Activated naive CD4-positive, alpha-beta T cell treated with anti-CD3 and anti-CD28 coated beads, Interleukin-2, amount 10 ng/mL, durations not matched to agents 7 days and 5 days (primary cell): Measurements from ENCODE around the gene STXBP4.
"Not testable (repeated sequence)": the region's sequence is repeated elsewhere in the genome, so short reads cannot be mapped to it uniquely, and the experiment has no call there.

Experiments
- CTCF ChIA-PET: fragments of 350-600 bp; sonication (Branson Sonifier 250); formaldehyde crosslinking; loops from one replicate; lab custom pipeline; 2021; ENCODE audit warnings: antibody characterized with exemption; lab: Charles Lee
- DNase-seq: peaks from one replicate; pipeline ENCODE4 v3.0.0-alpha.2; 2020
- H3K27ac Mint-ChIP-seq: one replicate; pipeline ENCODE4 v1.8.0; 2021; ENCODE audit warnings: mild to moderate bottlenecking, moderate library complexity, mixed read lengths
- H3K27me3 Mint-ChIP-seq: one replicate; pipeline ENCODE4 v1.8.0; 2021; ENCODE audit warnings: mild to moderate bottlenecking, mixed read lengths
- H3K36me3 Mint-ChIP-seq: one replicate; pipeline ENCODE4 v1.8.0; 2021; ENCODE audit warnings: mixed read lengths
- H3K4me1 Mint-ChIP-seq: one replicate; pipeline ENCODE4 v1.8.0; 2021; ENCODE audit warnings: mixed read lengths
- H3K4me3 Mint-ChIP-seq: one replicate; pipeline ENCODE4 v1.8.0; 2021; ENCODE audit warnings: mild to moderate bottlenecking, moderate library complexity, mixed read lengths
- H3K9me3 Mint-ChIP-seq: one replicate; pipeline ENCODE4 v1.8.0; 2021; ENCODE audit warnings: mixed read lengths

The STXBP4 gene

DNA sequence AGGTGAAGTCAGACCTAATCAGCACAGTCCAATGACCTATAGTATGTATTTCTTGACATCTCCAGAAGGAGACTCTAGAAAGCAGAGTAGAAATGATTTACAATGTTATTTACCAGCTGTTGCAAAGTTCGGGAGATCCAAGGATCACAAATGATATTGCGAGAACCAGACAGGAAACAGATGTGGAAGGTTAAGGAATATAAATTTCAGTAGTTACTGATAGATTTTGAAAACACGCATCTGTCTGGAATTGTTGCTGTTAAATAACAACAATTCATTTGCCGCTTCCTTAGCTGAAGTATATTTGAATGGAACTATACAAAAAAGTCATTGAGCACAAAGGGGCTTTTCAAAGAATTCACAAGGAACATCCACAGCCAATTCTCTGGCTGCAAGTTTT, 72.0 kb downstream of the STXBP4 start:
- no peaks in the 10 kb centered on the region for H3K27me3 Mint-ChIP-seq
- CTCF ChIA-PET, result interaction anchor here (1.3 to 1.7 kb wide), 2 partner anchors 13 to 474 kb away, joined by 3 to 4 read pairs; no protein-coding TSS in a partner anchor

DNA sequence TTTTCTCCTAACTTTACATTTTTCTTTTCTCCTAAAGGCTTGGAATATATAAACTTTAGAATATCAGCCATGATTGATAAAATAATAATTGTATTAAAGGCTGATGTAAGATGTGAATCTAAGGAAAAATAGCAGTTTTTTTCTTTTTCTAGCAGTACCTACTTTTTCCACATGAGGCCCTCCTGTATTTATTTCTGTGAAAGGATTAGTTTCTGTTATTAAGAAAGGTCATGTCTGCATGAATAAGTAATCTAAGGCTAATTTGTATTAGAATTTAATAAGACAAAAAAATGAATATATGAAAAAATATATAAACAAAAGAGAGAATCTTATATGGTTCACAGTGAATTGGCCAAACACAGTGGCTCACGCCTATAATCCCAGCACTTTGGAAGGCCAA, 85.3 kb downstream of the STXBP4 start:
- no peaks in the 10 kb centered on the region for H3K9me3 Mint-ChIP-seq
- H3K36me3 Mint-ChIP-seq, result no peaks in the 10 kb centered on the region
- H3K27ac Mint-ChIP-seq, result no peak overlapping the region
- no peak for DNase-seq
- H3K4me3 Mint-ChIP-seq, result no peak overlapping the region
- H3K27me3 Mint-ChIP-seq, result no peaks in the 10 kb centered on the region
- H3K4me1 Mint-ChIP-seq, result no peaks in the 10 kb centered on the region
- CTCF ChIA-PET, result interaction anchor here (1.0 to 2.6 kb wide), 4 partner anchors 13 to 300 kb away, joined by 3 to 10 read pairs (median 4); no protein-coding TSS in a partner anchor

More for the DNA sequence above, 72.0 kb downstream of the STXBP4 start:
- Mint-ChIP-seq H3K9me3 (no peaks in the 10 kb centered on the region), H3K36me3 (no peaks in the 10 kb centered on the region), H3K4me1 (no peaks in the 10 kb centered on the region), H3K27ac (no peak overlapping the region), H3K4me3 (no peak overlapping the region)
- no peak for DNase-seq

DNA sequence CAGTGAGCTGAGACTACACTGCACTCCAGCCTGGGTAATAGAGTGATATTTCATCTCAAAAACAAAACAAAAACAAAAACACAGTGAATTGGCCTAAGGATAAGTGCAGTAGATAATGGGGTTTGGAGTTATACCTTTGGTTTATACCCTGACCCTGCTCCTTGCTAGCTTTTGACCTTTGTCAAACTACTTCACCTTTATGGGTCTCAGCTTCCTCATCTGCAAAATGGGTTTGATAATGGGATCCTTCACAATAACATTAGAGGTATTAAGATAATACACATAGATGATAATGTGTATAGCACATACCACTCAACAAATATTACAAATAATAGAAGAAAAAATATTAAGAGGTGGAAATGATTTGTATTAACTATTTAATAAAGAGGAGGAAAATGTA, 85.9 kb downstream of the STXBP4 start:
- Mint-ChIP-seq H3K36me3 (no peaks in the 10 kb centered on the region), H3K4me1 (no peaks in the 10 kb centered on the region), H3K9me3 (no peaks in the 10 kb centered on the region), H3K4me3 (no peak overlapping the region), H3K27ac (no peak overlapping the region), H3K27me3 (no peaks in the 10 kb centered on the region)
- DNase-seq, result no peak
- CTCF ChIA-PET, result interaction anchor here (0.9 to 2.6 kb wide), 5 partner anchors 14 to 300 kb away, joined by 3 to 10 read pairs (median 4); no protein-coding TSS in a partner anchor

DNA sequence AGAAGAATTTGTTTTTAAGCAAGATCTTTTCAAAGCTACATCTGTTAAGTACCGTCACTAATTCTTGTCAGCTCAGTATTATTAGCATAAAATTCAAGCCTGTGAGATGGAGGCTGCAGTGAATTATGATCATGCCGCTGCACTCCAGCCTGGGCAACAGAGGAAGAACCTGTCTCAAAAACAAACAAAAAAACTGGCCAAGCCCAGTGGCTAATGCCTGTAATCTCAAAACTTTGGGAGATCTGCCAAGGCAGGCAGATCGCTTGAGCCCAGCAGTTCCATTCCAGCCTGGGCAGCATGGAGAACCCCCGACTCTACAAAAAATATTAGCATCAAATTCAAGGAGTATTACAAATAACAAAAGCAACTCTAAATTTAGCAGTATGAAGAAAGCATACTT, 88.0 kb downstream of the STXBP4 start:
- CTCF ChIA-PET, result interaction anchor here (2.6 kb wide), 1 partner anchor 291 kb away, joined by 10 read pairs; no protein-coding TSS in a partner anchor

DNA sequence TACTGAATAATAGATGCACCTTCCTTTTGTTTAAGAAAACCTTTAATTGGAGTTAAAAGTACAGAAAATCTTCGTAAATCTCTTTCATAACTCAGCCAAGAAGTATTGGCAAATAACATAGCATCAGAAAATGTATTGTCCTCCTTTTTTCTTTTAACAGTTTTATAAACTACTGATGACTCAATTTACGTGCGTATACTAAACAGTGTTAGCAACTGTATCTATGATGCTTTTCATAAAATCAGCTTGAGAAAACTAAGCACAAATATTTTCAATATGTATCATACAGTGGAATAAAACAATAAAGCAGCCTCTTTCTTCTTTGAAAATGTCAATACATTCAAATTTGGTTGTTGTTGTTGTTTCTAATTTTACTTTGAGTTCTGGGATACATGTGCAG, 88.6 kb downstream of the STXBP4 start:
- DNase-seq, result no peak
- Mint-ChIP-seq H3K27me3 (no peaks in the 10 kb centered on the region), H3K4me1 (no peaks in the 10 kb centered on the region), H3K4me3 (no peak overlapping the region), H3K36me3 (no peaks in the 10 kb centered on the region), H3K9me3 (no peaks in the 10 kb centered on the region), H3K27ac (no peak overlapping the region)
- CTCF ChIA-PET, result no interaction called here

More for the DNA sequence above, 88.0 kb downstream of the STXBP4 start:
- no peaks in the 10 kb centered on the region for H3K9me3 Mint-ChIP-seq
- no peak overlapping the region for H3K27ac Mint-ChIP-seq
- no peak for DNase-seq
- no peaks in the 10 kb centered on the region for H3K27me3 Mint-ChIP-seq
- no peaks in the 10 kb centered on the region for H3K4me1 Mint-ChIP-seq
- no peaks in the 10 kb centered on the region for H3K36me3 Mint-ChIP-seq
- H3K4me3 Mint-ChIP-seq, result no peak overlapping the region

DNA sequence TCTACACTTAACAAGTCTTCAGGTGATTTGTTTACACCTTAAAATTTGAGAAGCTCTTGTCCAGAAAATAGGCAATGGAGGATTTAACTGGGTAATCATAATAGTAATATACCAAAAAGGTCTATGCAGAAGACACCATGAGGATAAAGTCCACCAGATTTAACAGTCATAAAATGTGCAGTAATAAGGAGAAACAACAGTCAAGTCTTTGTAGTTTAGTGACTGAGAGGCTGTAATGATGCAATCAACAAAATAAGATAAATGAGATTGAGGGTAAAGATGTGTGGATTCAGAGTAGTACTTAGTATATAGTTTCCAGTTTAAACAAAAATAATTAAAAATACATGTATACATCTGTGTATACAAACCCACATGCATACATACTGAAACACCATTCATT, 91.2 kb downstream of the STXBP4 start:
- Mint-ChIP-seq H3K27ac (no peak overlapping the region), H3K27me3 (no peaks in the 10 kb centered on the region), H3K4me3 (no peak overlapping the region), H3K36me3 (no peaks in the 10 kb centered on the region), H3K4me1 (no peaks in the 10 kb centered on the region), H3K9me3 (no peaks in the 10 kb centered on the region)
- CTCF ChIA-PET, result no interaction called here
- DNase-seq, result no peak

DNA sequence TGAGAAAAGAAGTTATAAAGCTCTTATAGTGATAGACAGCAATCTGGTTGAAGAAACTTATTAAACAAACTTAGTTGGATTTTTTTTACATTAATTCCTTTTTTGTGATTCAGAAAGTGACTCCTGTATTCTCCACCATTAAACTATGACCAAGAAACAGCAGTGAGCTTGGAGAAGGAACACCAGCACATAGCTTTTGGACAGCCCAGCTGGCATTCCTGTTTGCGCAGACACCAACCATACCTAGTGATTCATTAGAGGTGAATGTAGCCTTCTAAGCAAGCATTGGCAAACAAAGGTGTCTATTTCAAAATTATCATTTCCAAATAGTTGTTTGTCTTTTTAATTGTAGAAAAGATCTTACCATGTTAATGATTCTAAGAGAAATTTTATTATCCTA, 94.4 kb downstream of the STXBP4 start:
- CTCF ChIA-PET, result no interaction called here
- no peaks in the 10 kb centered on the region for H3K27me3 Mint-ChIP-seq
- H3K27ac Mint-ChIP-seq, result no peak overlapping the region
- H3K36me3 Mint-ChIP-seq, result no peaks in the 10 kb centered on the region
- no peaks in the 10 kb centered on the region for H3K4me1 Mint-ChIP-seq
- no peak overlapping the region for H3K4me3 Mint-ChIP-seq
- no peak for DNase-seq
- H3K9me3 Mint-ChIP-seq, result no peaks in the 10 kb centered on the region

DNA sequence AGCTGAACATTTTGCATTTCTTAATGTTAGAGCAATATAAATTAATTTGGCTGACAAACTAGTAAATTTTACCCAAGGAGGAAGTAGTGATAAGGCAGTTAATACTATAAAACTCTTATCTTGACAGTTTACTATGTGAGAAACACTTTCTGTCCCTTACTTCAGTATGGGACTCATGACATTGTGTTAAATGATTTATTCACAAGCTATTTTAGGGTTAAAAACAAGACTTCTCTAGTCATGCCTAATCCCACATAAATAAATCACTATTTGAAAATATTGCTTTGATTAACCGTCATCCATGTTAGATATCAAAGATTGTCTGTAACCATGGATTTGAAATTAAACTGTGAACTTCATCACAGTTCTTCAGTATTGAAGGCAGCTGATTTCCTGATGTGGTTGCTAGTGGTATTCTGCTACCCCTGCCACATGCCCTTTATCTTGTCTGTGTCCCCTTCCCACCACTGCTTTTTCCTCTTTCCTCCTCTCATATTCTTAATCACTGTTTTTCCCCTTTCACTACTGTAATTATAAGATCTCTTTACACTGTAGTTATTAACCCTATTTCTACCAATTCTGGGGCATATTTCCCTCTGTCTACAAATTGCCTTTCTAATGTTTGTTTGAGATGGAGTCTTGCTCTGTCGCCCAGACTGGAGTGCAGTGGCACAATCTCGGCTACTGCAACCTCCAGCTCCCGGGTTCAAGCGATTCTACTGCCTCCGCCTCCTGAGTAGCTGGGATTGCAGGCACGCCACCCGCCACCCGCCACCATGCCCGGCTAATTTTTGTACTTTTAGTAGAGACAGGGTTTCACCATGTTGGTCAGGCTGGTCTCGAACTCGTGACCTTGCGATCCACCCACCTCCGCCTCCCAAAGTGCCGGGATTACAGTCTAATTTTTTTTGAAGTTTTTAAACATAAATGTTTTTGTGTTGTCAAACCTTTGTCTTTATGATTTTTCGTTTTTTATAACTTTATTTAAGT, 95.6 kb downstream of the STXBP4 start:
- H3K27me3 Mint-ChIP-seq, result no peaks in the 10 kb centered on the region
- H3K4me1 Mint-ChIP-seq, result no peaks in the 10 kb centered on the region
- CTCF ChIA-PET, result no interaction called here
- no peak overlapping the region for H3K27ac Mint-ChIP-seq
- no peaks in the 10 kb centered on the region for H3K9me3 Mint-ChIP-seq
- no peak overlapping the region for H3K4me3 Mint-ChIP-seq
- no peaks in the 10 kb centered on the region for H3K36me3 Mint-ChIP-seq
- DNase-seq, result no peak

DNA sequence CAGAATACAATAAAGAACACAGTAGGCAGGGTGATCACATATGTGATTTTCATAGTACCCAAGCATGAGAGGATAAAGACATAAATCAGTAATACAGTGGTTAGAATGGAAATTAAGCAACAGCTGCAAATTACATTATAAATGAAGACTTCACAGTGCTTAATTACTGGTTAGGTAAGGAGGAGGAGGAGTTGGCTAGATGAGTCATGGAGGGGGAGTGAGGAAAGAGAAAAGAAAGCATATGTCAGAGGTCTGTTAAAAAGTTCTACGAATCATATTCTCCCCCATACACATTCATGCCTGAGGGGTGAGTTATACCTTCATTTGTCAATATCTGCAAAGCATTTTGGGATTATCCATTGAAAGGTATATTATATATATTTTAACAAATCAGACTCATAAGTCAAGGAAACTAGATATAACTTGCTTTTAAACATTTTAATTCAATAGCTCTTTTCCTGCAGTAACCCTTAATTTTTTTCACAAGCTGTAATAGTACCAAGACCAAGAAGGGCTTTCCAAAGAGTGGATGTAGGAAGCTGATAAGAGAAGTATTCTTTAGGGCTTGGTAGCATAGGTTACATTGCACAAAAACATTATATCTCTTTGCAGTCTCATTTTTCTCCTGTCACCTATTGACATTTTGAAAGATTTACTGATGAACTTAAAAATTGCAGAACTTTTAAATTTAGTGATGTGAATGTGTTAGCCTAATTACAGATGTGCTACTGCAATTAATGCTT, 99.3 kb downstream of the STXBP4 start:
- Mint-ChIP-seq H3K27ac (no peak overlapping the region), H3K4me3 (no peak overlapping the region)
- no peak for DNase-seq

DNA sequence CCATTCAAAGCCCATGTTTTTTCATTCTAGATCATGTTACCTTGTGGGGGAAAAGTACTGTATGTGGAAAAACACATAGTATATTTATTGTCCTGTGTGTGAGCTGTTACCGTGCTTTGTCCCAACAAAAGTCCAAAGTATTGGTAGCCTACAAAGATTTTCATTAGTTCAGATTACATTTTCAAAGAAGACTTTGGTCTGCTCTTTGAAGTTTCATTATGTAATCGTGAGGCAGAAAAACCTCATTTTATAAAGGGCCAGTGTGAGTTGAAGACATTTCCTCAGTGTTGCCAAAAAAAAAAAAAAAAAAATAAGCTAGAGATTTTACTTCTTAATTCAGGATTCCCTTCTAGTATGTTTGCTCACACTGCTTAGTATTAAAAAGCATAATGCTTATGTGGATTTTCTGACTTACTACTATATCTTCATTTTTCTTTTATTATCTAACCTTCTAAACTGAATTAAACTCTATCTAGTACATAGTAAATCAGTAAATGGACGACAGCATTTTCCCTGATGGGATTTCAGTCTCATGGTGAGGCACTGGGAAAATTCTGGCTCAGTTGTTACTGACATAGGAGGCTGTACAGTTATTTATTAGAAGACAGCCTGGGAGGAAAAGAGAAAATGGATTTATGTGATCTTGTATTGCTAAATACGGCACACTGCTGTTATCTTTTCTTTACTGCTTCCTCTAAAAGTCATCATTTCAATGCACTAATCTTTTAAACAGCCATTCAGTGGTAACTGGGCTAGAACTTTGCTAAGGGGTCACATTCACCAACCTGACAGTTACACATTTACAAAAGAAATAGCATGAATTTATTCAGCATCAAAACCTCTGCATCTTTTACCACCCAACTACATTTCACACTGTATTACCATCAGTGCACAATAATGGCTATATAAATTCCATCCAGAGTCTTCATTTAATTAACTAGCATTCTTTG, 100.6 kb downstream of the STXBP4 start:
- Mint-ChIP-seq H3K27me3 (no peaks in the 10 kb centered on the region), H3K36me3 (no peaks in the 10 kb centered on the region), H3K4me3 (no peak overlapping the region), H3K27ac (no peak overlapping the region), H3K9me3 (no peaks in the 10 kb centered on the region), H3K4me1 (peaks cover 4% of the 10 kb centered on the region)
- no peak for DNase-seq
- CTCF ChIA-PET, result no interaction called here

More for the DNA sequence above, 99.3 kb downstream of the STXBP4 start:
- no peaks in the 10 kb centered on the region for H3K9me3 Mint-ChIP-seq
- no peaks in the 10 kb centered on the region for H3K36me3 Mint-ChIP-seq
- H3K27me3 Mint-ChIP-seq, result no peaks in the 10 kb centered on the region
- no peaks in the 10 kb centered on the region for H3K4me1 Mint-ChIP-seq
- CTCF ChIA-PET, result interaction anchor here (0.9 kb wide), 1 partner anchor 282 kb away, joined by 3 read pairs; no protein-coding TSS in a partner anchor

DNA sequence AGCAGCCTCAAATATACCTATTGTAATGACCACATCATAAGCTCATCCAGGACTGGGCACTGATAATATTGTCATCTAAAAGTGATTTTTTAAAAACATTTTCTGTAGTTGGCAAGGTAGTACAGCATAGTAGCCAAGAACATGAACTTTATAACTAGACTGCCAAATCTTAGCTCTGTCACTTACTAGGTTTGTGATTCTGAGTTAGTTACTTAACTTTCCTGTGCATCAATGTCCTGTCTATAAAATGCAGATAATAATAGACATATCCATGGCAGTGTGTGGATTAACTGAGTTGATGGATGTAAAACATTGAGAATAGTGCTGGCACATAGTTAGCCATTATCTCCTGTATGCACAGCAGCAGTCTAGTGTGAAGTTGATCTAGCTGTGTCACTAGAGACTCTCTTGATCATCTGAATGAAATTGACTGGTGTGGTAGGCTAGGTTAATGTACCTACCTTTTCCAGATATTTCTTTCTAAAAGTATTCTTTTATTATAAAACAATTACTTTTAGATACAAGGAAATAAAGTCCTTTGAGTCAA, 101.5 kb downstream of the STXBP4 start:
- Mint-ChIP-seq H3K27ac (no peak overlapping the region), H3K4me1 (peaks cover 4% of the 10 kb centered on the region), H3K4me3 (no peak overlapping the region), H3K36me3 (no peaks in the 10 kb centered on the region), H3K9me3 (no peaks in the 10 kb centered on the region), H3K27me3 (no peaks in the 10 kb centered on the region)
- no peak for DNase-seq
- CTCF ChIA-PET, result no interaction called here

DNA sequence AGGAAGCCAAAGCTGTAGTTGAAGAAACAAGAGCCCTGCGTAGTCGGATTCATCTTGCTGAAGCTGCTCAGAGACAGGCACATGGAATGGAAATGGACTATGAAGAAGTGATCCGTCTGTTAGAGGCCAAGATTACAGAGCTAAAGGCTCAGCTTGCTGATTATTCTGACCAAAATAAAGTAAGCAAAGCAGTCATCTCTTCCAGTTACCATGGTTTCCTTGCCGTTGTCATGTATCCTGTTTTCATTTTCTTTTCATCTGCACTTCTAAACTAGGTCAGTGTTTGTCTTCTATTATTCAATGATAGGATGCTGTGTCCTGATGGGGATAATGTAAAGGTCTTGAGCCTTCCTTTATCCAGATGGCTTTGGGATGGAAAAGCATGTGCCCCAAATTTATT, 104.3 kb downstream of the STXBP4 start:
- Mint-ChIP-seq H3K27ac (no peak overlapping the region), H3K36me3 (no peaks in the 10 kb centered on the region), H3K9me3 (no peaks in the 10 kb centered on the region), H3K27me3 (no peaks in the 10 kb centered on the region), H3K4me1 (peaks cover 4% of the 10 kb centered on the region), H3K4me3 (no peak overlapping the region)
- no peak for DNase-seq
- CTCF ChIA-PET, result no interaction called here

DNA sequence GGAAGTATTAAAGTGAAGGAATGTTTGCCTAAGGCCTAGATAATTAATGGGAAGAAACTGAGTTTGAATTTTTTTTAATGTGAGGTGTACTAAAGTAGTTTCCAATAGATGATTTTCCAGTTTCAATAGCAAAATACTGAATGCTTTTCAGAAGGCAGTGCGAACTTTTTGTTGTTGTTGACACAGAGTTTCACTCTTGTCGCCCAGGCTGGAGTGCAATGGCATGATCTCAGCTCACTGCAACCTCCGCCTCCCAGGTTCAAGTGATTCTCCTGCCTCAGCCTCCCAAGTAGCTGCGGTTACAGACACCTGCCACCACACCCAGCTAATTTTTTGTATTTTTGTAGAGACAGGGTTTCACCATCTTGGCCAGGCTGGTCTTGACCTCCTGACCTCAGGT, 104.9 kb downstream of the STXBP4 start:
- CTCF ChIA-PET, H3K4me3 Mint-ChIP-seq, H3K9me3 Mint-ChIP-seq, H3K27ac Mint-ChIP-seq, H3K27me3 Mint-ChIP-seq, H3K4me1 Mint-ChIP-seq, DNase-seq, H3K36me3 Mint-ChIP-seq: not testable (repeated sequence)
